SU-DHL-6 (cell line): ENCODE results near the gene KIF17.

Experiments
- CTCF ChIP-seq: fragments of 200-600 bp; sonication (generic); IDR thresholded peaks from one replicate; pipeline ENCODE4 v1.5.1; 2017; ENCODE audit warnings: antibody characterized with exemption, mild to moderate bottlenecking, low read length, moderate library complexity; ENCODE audit not compliant: insufficient read depth, poor library complexity, severe bottlenecking
- EZH2phosphoT487 ChIP-seq: fragments of 200-600 bp; sonication (generic), shearing (Covaris generic); conservative IDR thresholded peaks from 2 replicates; pipeline ENCODE4 v1.6.1; 2018; ENCODE audit warnings: mild to moderate bottlenecking, antibody characterized with exemption, low read length, moderate library complexity, mixed read lengths

DNA sequence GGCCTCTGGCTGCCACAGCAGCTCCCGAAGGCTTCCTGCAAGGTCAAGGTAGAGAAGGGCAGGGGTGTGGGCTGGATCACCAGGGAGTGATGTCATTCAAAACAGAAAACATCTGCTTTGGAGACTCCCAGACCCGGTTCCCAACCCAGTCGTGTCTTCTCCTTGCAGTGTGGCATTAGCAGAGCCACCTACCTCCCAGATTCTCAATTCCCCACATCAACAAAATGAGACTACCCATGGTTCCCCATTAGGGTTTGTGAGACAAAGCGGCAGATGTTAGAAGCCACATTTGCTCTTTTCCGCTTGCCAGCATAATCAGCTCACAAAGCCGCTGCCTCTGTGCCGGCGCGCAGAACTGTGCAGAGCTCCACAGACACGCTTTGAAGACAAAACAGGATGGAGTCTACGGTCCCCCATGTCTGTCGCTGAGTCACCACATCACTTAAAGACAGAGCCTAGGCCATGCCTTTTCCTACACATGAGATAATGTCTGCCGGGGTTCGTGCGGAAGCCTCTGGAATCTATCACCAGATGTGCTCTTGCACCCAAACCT, 12.5 kb downstream of the KIF17 start:
- no peak for TF ChIP-seq CTCF
- TF ChIP-seq EZH2phosphoT487: no peak
